ENCODE measurements around the gene PSMA7.

GRCh38 chr20:62120990-62121775 is 22.0 kb downstream of the PSMA7 start:
- TF ChIP-seq CREB1 (IDR thresholded peaks at IDR 0.05) (no peak; the same call in 1 of the 2 replicates), EP300 (IDR thresholded peaks at IDR 0.05; ENCODE audit: borderline replicate concordance in 1 of 2, low read depth in 2 of 2, low read length in 2 of 2) (no peak), TAF1 (IDR thresholded peaks at IDR 0.05; ENCODE audit: low read depth, low read length) (peak; percentile 43; the same call in 1 of the 2 replicates), MAX (IDR thresholded peaks at IDR 0.05) (no peak), CTCF (IDR thresholded peaks at IDR 0.05; ENCODE audit: control extremely low read depth in 1 of 3, insufficient read depth in 1 of 3, low read depth in 1 of 3, low read length in 3 of 3) (no peak), EZH2 (IDR thresholded peaks at IDR 0.05; ENCODE audit: low read depth, low read length, severe bottlenecking) (no peak), HDAC2 (IDR thresholded peaks at IDR 0.05; ENCODE audit: borderline replicate concordance in 1 of 2, low read depth in 2 of 2, low read length in 2 of 2) (no peak), POLR2AphosphoS5 (IDR thresholded peaks at IDR 0.05; ENCODE audit: low read depth, low read length) (no peak)
